ENCODE results near the gene NTHL1. TPM values are rescaled to one million over a fixed set of nuclear protein-coding genes. Genes with fewer than 3 reads are reported as not detected.

NTHL1 gene
- total RNA-seq, 1 experiment from 2014 or later: 93.3 TPM

- TF ChIP-seq CTCF (IDR thresholded peaks at IDR 0.05) (no peak), ATF3 (CRISPR knock-in tag; conservative IDR thresholded peaks at IDR 0.05) (no peak), E2F5 (CRISPR knock-in tag; IDR thresholded peaks at IDR 0.05) (no peak)
Measured at GRCh38 chr16:2022723-2023091, 24.9 kb downstream of the NTHL1 start (continued).

GRCh38 chr16:2019921-2020831 is 27.5 kb downstream of the NTHL1 start:
- Mint-ChIP-seq H3K4me1 (peaks cover 10% of the 10 kb centered on the region), H3K4me3 (peak overlapping the region; percentile 72), H3K9me3 (no peaks in the 10 kb centered on the region), H3K27me3 (ENCODE audit: low read depth) (peaks cover 75% of the 10 kb centered on the region), H3K27ac (no peak overlapping the region), H3K36me3 (no peaks in the 10 kb centered on the region)
- DNase-seq (ENCODE audit: low spot score) (peak; percentile 51), ATAC-seq (no peak)
- ChIA-PET POLR2A (no interaction called here), CTCF (interaction anchor here (0.8 to 3.4 kb wide), 11 partner anchors 12 to 640 kb away, joined by 3 to 40 read pairs (median 6); partner anchors contain the start of genes NTHL1, TBL3 and TSC2)
- peak; percentile 61; the same call in 1 of the 2 replicates for TF ChIP-seq MAX (CRISPR knock-in tag; IDR thresholded peaks at IDR 0.05)
- no peak for TF ChIP-seq ERG (CRISPR knock-in tag; IDR thresholded peaks at IDR 0.05)
- no peak; the same call in 1 of the 2 replicates for TF ChIP-seq E2F5 (CRISPR knock-in tag; IDR thresholded peaks at IDR 0.05)
- TF ChIP-seq SP1 (CRISPR knock-in tag; conservative IDR thresholded peaks at IDR 0.05): 0 out of 2 replicates have a peak, but pooled peaks have one; percentile 49
- 0 out of 2 replicates have a peak, but pooled peaks have one; percentile 23 for TF ChIP-seq CREM (CRISPR knock-in tag; IDR thresholded peaks at IDR 0.05)
- TF ChIP-seq TEAD1 (CRISPR knock-in tag; IDR thresholded peaks at IDR 0.05): peak; percentile 33; the same call in 1 of the 2 replicates
- no peak for TF ChIP-seq ZNF416 (CRISPR knock-in tag; IDR thresholded peaks at IDR 0.05)
- TF ChIP-seq ARID4B (CRISPR knock-in tag; IDR thresholded peaks at IDR 0.05; ENCODE audit: borderline replicate concordance): 0 out of 2 replicates have a peak, but pooled peaks have one; percentile 5
- TF ChIP-seq HMGXB4 (CRISPR knock-in tag; IDR thresholded peaks at IDR 0.05): 0 out of 2 replicates have a peak, but pooled peaks have one; percentile 20
